BLaER1 treated with 17β-estradiol and CSF1 and Interleukin-3, amounts not matched to agents 10 nM and 100 nM (cell line): ENCODE measurements around the gene NIPSNAP2.
"Not testable (repeated sequence)": the region's sequence is repeated elsewhere in the genome, so short reads cannot be mapped to it uniquely, and the experiment has no call there.

Experiments used
- H3K27ac ChIP-seq, 11 experiments: shearing (Covaris generic); formaldehyde crosslinking; 2 replicates each; pipeline ENCODE4 v1.8.1; 2022
- H3K27me3 ChIP-seq, 11 experiments: shearing (Covaris generic); formaldehyde crosslinking; 2 replicates each; pipeline ENCODE4 v1.8.1; 2022
- H3K36me3 ChIP-seq, 11 experiments: shearing (Covaris generic); formaldehyde crosslinking; 2 replicates each; pipeline ENCODE4 v1.8.1; 2022
- H3K4me1 ChIP-seq, 10 experiments: shearing (Covaris generic); formaldehyde crosslinking; 2 replicates each; pipeline ENCODE4 v1.8.1; 2022
- H3K4me2 ChIP-seq, 11 experiments: shearing (Covaris generic); formaldehyde crosslinking; 2 replicates each; pipeline ENCODE4 v1.8.1; 2022
- H3K4me3 ChIP-seq, 10 experiments: shearing (Covaris generic); formaldehyde crosslinking; 2 replicates each; pipeline ENCODE4 v1.8.1; 2022
- H3K9ac ChIP-seq, 11 experiments: shearing (Covaris generic); formaldehyde crosslinking; 2 replicates each; pipeline ENCODE4 v1.8.1; 2022
- H3K9me3 ChIP-seq, 11 experiments: shearing (Covaris generic); formaldehyde crosslinking; replicated peaks in 1 of 11; 2 replicates each; pipeline ENCODE4 v1.8.1; 2022
- H4K20me1 ChIP-seq, 11 experiments: shearing (Covaris generic); formaldehyde crosslinking; 2 replicates each; pipeline ENCODE4 v1.8.1; 2022
- Cebpa-rat ChIP-seq, 11 experiments: shearing (Covaris generic); IDR thresholded peaks; 2 replicates each; pipeline ENCODE4 v1.8.1; 2022

Gene NIPSNAP2

GRCh38 chr7:56048245-56048644 is 83.9 kb downstream of the NIPSNAP2 start:
- Histone ChIP-seq H3K36me3 (peaks cover 5 to 27% (median 10%) of the 10 kb centered on the region in 11 experiments), H3K9me3 (no peaks in the 10 kb centered on the region), H3K4me3 (no peak overlapping the region), H3K27ac (no peak overlapping the region), H3K4me1 (peaks cover 16 to 30% (median 22%) of the 10 kb centered on the region in 10 experiments), H3K4me2 (no peak overlapping the region), H3K9ac (no peak overlapping the region), H4K20me1 (peaks cover 0 to 15% (median 6%) of the 10 kb centered on the region in 11 experiments; a peak in 14 of 22 replicates), H3K27me3 (no peaks in the 10 kb centered on the region)
- no peak for TF ChIP-seq Cebpa-rat (IDR thresholded peaks at IDR 0.05)

- Histone ChIP-seq H3K4me1 (peaks cover 21 to 36% (median 27%) of the 10 kb centered on the region in 10 experiments), H4K20me1 (peaks cover 0 to 20% (median 11%) of the 10 kb centered on the region in 11 experiments; a peak in 15 of 22 replicates), H3K36me3 (peaks cover 10 to 30% (median 15%) of the 10 kb centered on the region in 11 experiments)
- not testable (repeated sequence) for H3K4me3 ChIP-seq, H3K9me3 ChIP-seq, H3K9ac ChIP-seq, H3K27me3 ChIP-seq, H3K4me2 ChIP-seq, H3K27ac ChIP-seq
Measured at GRCh38 chr7:56048763-56049162, 84.4 kb downstream of the NIPSNAP2 start.
